ENCODE data around the gene POLR1E.
"Not testable (repeated sequence)": the region's sequence is repeated elsewhere in the genome, so short reads cannot be mapped to it uniquely, and the experiment has no call there.

POLR1E gene

GRCh38 chr9:37497320-37497719 is 11.6 kb downstream of the POLR1E start:
- in situ Hi-C loops (cut with MboI; ENCODE audit: low pct_unique_long_range_greater_than_20kb, low sequenced_read_pairs) = no loop called here

GRCh38 chr9:37498457-37498856 is 12.7 kb downstream of the POLR1E start:
- no peak for DNase-seq
- in situ Hi-C loops (cut with MboI; ENCODE audit: low pct_unique_long_range_greater_than_20kb, low sequenced_read_pairs) = no loop called here

More at GRCh38 chr9:37497320-37497719, 11.6 kb downstream of the POLR1E start:
- no peak for DNase-seq

- DNase-seq = no peak
Observed at GRCh38 chr9:37499297-37499696, 13.5 kb downstream of the POLR1E start.

GRCh38 chr9:37501957-37502596 is 16.3 kb downstream of the POLR1E start:
- DNase-seq = no peak
- in situ Hi-C loops (cut with MboI; ENCODE audit: low pct_unique_long_range_greater_than_20kb, low sequenced_read_pairs) = loop anchor here (25.0 kb wide), 1 partner anchor 885 kb away; the partner anchor contains the start of gene ALDH1B1

More at GRCh38 chr9:37499297-37499696, 13.5 kb downstream of the POLR1E start:
- in situ Hi-C loops (cut with MboI; ENCODE audit: low pct_unique_long_range_greater_than_20kb, low sequenced_read_pairs) = no loop called here

- DNase-seq = no peak
Observed at GRCh38 chr9:37503736-37504135, 18.0 kb downstream of the POLR1E start.

GRCh38 chr9:37504605-37505004 is 18.9 kb downstream of the POLR1E start:
- in situ Hi-C loops (cut with MboI; ENCODE audit: low pct_unique_long_range_greater_than_20kb, low sequenced_read_pairs) = loop anchor here (25.0 kb wide), 1 partner anchor 883 kb away; the partner anchor contains the start of gene ALDH1B1
- DNase-seq = no peak

More at GRCh38 chr9:37503736-37504135, 18.0 kb downstream of the POLR1E start:
- in situ Hi-C loops (cut with MboI; ENCODE audit: low pct_unique_long_range_greater_than_20kb, low sequenced_read_pairs) = loop anchor here (25.0 kb wide), 1 partner anchor 884 kb away; the partner anchor contains the start of gene ALDH1B1

- DNase-seq = no peak
- in situ Hi-C loops (cut with MboI; ENCODE audit: low pct_unique_long_range_greater_than_20kb, low sequenced_read_pairs) = loop anchor here (25.0 kb wide), 1 partner anchor 880 kb away; the partner anchor contains the start of gene ALDH1B1
Observed at GRCh38 chr9:37507566-37508134, 21.9 kb downstream of the POLR1E start.

- DNase-seq = no peak
- in situ Hi-C loops (cut with MboI; ENCODE audit: low pct_unique_long_range_greater_than_20kb, low sequenced_read_pairs) = loop anchor here (25.0 kb wide), 1 partner anchor 879 kb away; the partner anchor contains the start of gene ALDH1B1
Observed at GRCh38 chr9:37508135-37508833, 22.5 kb downstream of the POLR1E start.

- no peak for DNase-seq
Observed at GRCh38 chr9:37508834-37509206, 23.1 kb downstream of the POLR1E start.

GRCh38 chr9:37509536-37509935 is 23.8 kb downstream of the POLR1E start:
- in situ Hi-C loops (cut with MboI; ENCODE audit: low pct_unique_long_range_greater_than_20kb, low sequenced_read_pairs) = loop anchor here (25.0 kb wide), 1 partner anchor 878 kb away; the partner anchor contains the start of gene ALDH1B1
- DNase-seq = no peak

More at GRCh38 chr9:37508834-37509206, 23.1 kb downstream of the POLR1E start:
- in situ Hi-C loops (cut with MboI; ENCODE audit: low pct_unique_long_range_greater_than_20kb, low sequenced_read_pairs) = loop anchor here (25.0 kb wide), 1 partner anchor 878 kb away; the partner anchor contains the start of gene ALDH1B1

GRCh38 chr9:37510053-37510452 is 24.3 kb downstream of the POLR1E start:
- not testable (repeated sequence) for DNase-seq
- in situ Hi-C loops (cut with MboI; ENCODE audit: low pct_unique_long_range_greater_than_20kb, low sequenced_read_pairs) = loop anchor here (25.0 kb wide), 1 partner anchor 877 kb away; the partner anchor contains the start of gene ALDH1B1

- DNase-seq = no peak
- in situ Hi-C loops (cut with MboI; ENCODE audit: low pct_unique_long_range_greater_than_20kb, low sequenced_read_pairs) = loop anchor here (25.0 kb wide), 1 partner anchor 876 kb away; the partner anchor contains the start of gene ALDH1B1
Observed at GRCh38 chr9:37511016-37512010, 25.6 kb downstream of the POLR1E start.

- in situ Hi-C loops (cut with MboI; ENCODE audit: low pct_unique_long_range_greater_than_20kb, low sequenced_read_pairs) = loop anchor here (25.0 kb wide), 1 partner anchor 875 kb away; the partner anchor contains the start of gene ALDH1B1
- no peak for DNase-seq
Observed at GRCh38 chr9:37512437-37512836, 26.7 kb downstream of the POLR1E start.

GRCh38 chr9:37514415-37514814 is 28.7 kb downstream of the POLR1E start:
- in situ Hi-C loops (cut with MboI; ENCODE audit: low pct_unique_long_range_greater_than_20kb, low sequenced_read_pairs) = loop anchor here (25.0 kb wide), 1 partner anchor 873 kb away; the partner anchor contains the start of gene ALDH1B1
- DNase-seq = not testable (repeated sequence)

- in situ Hi-C loops (cut with MboI; ENCODE audit: low pct_unique_long_range_greater_than_20kb, low sequenced_read_pairs) = loop anchor here (25.0 kb wide), 1 partner anchor 872 kb away; the partner anchor contains the start of gene ALDH1B1
- DNase-seq = no peak
Observed at GRCh38 chr9:37514999-37515398, 29.3 kb downstream of the POLR1E start.

- in situ Hi-C loops (cut with MboI; ENCODE audit: low pct_unique_long_range_greater_than_20kb, low sequenced_read_pairs) = loop anchor here (25.0 kb wide), 1 partner anchor 872 kb away; the partner anchor contains the start of gene ALDH1B1
- DNase-seq = no peak
Observed at GRCh38 chr9:37515620-37516258, 30.0 kb downstream of the POLR1E start.

GRCh38 chr9:37517923-37518322 is 32.2 kb downstream of the POLR1E start:
- DNase-seq = no peak
- in situ Hi-C loops (cut with MboI; ENCODE audit: low pct_unique_long_range_greater_than_20kb, low sequenced_read_pairs) = loop anchor here (25.0 kb wide), 1 partner anchor 869 kb away; the partner anchor contains the start of gene ALDH1B1

Measured in KBM-7 (cell line).